Measurements from ENCODE around the gene TRIM47.

The TRIM47 gene, protein sequence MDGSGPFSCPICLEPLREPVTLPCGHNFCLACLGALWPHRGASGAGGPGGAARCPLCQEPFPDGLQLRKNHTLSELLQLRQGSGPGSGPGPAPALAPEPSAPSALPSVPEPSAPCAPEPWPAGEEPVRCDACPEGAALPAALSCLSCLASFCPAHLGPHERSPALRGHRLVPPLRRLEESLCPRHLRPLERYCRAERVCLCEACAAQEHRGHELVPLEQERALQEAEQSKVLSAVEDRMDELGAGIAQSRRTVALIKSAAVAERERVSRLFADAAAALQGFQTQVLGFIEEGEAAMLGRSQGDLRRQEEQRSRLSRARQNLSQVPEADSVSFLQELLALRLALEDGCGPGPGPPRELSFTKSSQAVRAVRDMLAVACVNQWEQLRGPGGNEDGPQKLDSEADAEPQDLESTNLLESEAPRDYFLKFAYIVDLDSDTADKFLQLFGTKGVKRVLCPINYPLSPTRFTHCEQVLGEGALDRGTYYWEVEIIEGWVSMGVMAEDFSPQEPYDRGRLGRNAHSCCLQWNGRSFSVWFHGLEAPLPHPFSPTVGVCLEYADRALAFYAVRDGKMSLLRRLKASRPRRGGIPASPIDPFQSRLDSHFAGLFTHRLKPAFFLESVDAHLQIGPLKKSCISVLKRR
- long read RNA-seq, donor 1, partial matches to known transcripts = 0 of 2 reads
- long read RNA-seq, donor 1, other reads (novel, unspliced or antisense) = 0 of 2 reads
- long read RNA-seq, donor 2, partial matches to known transcripts = 0 of 3 reads
- long read RNA-seq, donor 2, other reads (novel, unspliced or antisense) = 0 of 3 reads
- long read RNA-seq, donor 3, partial matches to known transcripts = 0 of 2 reads
- long read RNA-seq, donor 3, other reads (novel, unspliced or antisense) = 0 of 2 reads
- long read RNA-seq, donor 4 = 0 reads
- long read RNA-seq, donor 5, transcript TRIM47-201 (6 exons, 2,266 nt) = major isoform, 5 of 5 reads
- long read RNA-seq, donor 5, partial matches to known transcripts = 0 of 5 reads
- long read RNA-seq, donor 5, other reads (novel, unspliced or antisense) = 0 of 5 reads
- long read RNA-seq, donor 6, partial matches to known transcripts = 0 of 2 reads
- long read RNA-seq, donor 6, other reads (novel, unspliced or antisense) = 0 of 2 reads
- long read RNA-seq, donor 7 = 0 reads
- long read RNA-seq, donor 8, partial matches to known transcripts = 0 of 1 reads
- long read RNA-seq, donor 8, other reads (novel, unspliced or antisense) = 0 of 1 reads

DNA sequence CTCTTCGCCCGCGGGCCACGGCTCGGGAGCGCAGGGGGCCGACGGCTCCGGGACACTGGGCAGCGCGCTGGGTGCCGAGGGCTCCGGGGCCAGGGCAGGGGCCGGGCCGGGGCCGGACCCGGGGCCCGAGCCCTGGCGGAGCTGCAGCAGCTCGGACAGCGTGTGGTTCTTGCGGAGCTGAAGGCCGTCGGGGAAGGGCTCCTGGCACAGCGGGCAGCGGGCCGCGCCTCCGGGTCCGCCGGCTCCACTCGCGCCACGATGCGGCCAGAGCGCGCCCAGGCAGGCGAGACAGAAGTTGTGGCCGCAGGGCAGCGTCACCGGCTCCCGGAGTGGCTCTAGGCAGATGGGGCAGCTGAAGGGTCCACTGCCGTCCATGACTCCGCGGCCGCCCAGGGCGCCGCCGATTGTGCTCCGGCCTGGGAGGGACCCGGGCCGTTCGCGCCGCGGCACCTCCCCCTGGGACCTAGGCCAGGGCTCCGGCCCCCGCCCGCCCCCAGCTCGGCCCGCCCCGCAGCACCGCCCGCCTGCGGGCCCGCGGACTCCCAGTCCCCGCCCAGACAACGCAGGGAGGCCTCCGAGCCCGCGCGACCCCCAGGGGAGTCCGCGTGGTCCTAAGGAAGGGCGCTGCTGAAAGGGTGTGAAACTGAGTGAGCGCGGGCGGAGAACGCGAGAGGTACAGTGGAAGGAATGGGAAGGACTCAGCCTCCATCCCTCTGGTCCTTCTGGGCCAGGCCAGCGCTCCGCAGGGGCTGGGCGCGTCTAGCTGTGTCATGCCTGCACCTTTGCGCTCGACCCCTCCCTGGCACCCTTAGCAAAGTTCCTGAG lies at the start of gene TRIM47:
TRIM47 (minus strand) TSS at position 408 of the 825 bp plus-strand sequence; CDS start at position 375, 33 bp downstream.
- peak; percentile 65 for DNase-seq

DNA sequence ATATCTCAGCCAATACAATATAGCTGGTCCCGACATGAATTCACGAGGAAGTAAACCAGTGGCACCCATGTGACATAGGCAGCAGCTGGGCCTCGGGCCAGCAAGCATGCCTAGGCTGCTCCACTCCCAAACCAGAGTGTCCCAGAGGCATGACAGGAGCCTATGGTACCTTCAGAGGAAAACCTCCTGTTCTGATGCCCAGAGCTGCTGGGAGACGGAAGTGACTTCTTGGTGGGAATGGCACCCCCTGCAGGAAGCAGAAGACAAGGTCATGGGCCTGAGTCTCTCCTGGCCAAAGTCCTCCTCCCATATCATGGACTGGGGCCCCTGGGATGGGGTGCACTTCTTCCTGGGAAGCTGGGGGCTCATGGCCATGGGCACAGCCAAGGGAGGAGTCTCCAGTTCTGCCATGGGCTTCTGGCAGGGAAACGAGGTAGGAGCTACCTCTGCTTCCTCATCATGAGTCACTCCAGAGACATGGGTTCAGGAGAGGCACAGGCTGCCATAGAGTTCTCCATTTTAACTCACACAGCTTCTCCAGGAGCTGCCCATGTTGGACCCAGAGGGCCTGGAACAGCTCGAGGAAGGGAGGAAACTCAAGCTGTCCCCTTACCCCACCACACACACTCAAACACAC lies 49.0 kb upstream of the TRIM47 start:
- no peak for DNase-seq

DNA sequence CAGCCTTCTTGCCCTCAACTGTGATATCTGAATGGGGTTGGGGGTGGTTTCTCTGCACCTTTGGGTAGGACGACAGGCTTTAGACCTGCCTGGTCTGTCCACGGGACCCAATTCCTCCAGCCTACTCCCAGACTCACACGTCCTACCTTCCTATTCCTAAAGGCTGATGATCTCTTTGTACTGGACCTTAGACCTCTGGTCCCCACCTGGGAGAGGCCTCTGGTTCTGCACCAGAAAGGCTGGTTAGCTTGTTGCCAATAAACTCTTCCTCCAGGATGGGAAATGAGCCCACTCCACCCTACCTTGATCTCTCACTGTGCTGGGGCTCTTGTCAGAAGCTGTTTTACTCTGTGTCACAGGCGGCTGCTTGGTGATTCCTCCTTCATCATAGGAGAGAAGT lies 48.1 kb upstream of the TRIM47 start:
- DNase-seq = no peak

DNA sequence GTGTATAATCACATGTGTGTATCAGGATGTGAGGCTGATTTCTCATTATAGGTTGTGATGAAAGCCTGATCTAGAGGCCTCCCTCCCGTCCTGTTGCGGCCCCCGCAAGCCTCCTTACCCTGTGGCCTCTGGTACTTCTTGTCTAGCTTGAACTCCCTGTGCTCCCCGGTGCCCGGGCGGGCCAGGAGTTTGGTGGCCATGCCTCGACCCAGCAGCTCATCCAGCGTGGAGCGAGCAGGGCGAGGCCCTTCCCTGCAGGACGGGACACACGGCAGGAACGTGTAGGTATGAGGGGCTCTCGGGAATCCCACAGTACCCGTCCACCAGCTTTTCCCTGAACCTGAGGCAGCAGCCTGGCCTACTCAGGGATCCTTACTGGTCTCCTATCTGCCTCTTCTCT lies 47.5 kb upstream of the TRIM47 start:
- DNase-seq = no peak

DNA sequence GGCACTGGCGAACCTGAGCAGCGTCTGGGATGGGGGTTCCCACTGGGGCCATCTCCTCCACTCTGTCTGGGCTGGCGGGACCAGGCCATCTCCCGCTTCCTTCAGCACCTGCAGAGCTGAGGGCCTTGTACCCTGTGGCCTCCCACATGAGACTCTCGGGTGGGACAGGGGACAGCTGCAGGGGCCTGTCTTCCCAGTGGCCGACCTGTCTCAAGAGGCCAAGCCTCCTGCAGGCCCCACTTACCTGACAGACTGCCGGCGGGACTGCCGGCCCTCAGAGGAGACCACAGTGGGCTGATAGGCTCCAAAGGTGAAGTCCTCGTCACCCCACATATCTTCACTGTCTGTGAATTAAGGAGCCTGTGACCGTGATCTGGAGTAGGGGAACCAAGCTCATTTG lies 46.7 kb upstream of the TRIM47 start:
- no peak for DNase-seq

DNA sequence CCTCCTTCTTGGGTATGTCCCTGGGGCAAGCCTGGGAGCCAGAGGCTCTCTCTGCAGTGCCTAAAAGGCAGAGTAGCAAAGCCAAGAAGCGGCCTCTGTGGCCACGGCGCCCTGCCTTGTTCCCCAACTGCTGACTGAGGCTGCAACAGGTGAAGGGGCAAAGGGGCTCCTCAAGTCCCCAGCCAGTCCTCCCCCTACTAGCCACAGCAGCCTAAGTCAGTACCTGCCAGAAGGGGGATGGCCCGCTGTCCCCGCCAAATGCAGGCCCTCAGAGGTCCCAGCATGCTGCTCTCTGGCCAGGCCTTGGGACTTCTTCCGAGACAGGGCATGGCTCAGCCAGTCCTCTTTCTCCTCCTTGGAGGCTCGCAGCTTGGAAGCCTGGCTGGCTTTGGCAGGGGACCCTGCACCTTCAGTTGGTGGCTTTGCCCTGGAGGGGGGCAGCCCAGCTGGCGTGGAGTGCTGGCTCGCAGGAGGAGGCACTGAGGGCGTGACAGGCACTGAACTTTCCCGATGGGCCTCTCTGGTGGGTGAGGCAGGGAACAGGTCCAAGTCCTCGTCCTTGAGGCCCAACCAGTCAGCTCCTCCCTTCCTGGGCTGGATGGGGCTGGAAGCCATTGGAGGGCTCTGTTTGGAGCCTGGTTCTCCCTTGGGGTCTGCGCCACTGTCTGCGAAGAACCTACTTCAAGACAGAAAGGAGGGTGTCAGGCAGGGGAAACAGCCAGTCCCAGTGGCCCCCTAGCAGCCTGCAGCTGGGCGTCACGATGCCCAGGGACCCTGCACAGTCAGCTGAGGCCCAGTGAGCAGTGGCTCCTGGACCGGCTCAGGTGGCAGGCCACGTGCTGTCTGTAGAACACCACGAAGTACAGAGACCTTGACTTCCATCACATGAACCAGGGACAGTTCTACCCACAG lies 44.8 kb upstream of the TRIM47 start:
- no peak for DNase-seq

DNA sequence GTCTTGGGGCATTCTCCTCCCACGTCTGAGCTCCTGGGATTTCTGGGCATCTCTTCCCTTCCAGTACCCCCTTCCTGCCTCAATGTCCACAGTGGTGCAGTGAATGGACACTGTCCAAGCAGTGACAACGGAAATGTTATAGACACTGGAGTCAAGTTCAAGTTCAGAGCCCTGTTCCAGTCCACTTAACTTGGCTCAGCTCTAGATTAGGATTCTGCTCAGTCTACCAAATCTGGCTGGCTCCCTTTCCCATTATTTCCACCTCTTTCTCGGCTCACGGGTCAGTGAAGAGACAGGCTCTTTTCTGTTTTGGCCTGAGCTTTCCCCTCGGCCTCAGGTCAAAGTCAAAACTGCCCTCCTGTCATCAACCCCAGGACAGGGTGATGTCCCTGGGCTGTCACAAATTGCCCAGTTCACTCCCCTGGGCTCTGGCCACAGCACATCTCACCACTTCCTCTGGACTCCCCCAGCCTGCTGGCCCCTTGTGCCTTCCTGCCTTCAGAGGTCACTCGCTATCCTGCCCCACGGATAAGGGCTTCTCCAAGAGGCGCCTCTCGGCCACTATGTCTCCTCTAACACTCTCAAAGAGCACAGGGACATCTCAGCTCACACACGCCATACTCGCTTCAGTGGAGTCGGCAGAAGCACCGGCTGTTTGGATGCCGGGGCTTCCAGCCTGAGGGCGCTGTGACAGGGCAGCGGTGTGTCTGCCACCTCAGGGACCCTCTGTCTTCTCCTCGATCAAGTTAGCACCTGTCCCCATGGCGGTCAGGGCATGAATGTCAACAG lies 44.0 kb upstream of the TRIM47 start:
- DNase-seq = no peak

DNA sequence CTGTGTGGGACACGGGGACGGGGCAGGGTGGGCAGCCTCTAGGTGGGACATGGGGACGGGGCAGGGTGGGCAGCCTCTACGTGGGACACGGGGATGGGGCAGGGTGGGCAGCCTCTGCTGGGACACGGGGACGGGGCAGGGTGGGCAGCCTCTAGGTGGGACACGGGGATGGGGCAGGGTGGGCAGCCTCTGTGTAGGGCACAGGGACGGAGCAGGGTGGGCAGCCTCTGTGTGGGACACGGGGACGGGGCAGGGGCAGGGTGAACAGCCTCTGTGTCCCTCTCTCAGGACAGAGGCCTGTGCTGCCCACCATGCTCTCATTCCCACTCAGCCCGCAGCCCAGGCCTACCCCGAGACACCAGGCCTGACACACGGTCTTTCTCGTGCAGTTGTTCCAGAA lies 43.2 kb upstream of the TRIM47 start:
- no peak for DNase-seq

DNA sequence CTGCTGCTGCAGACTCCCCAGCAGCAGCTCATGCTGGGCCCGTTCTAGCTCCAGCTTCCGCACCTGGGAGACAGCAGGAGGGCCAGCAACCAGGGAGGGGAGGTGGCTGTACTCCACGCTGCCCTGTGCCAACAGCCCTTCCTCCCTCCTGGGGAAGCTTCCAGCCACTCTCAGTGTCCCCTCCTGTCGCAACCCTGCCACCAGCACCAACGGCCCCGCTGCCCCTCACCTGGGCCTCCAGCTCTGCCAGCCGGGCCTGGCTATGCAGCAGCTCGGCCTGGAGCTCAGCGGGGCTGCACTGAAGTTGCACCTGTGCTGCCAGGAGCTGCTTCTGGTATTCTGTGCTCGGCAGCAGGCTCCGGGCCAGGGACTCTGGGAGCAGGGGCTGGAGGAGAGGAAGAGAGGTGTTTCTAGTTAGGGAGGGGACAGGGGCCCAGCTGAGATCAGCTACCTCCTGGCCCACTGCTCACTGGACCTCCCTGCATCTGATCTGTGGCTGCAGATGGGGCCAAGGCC lies 41.7 kb upstream of the TRIM47 start:
- DNase-seq = no peak

DNA sequence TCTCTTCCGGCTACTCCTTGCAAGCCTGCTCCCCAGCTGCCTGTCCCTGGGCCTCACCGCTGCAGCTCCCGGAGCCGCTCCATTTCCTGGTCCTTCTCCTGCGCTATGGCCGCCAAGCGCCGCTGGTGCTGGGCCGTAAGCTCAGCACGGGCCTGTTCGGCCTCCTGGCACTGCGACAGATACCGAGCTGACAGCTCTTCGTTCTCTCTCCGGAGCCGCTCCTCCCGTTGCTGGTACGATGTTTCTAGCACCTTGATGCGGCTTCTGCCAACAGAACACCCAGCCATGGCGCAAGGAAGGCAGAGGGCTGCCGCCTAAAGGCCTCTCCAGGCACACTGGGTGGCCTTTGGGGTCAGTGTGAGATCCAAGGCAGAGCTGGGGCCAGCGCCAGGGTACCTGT lies 41.2 kb upstream of the TRIM47 start:
- DNase-seq = no peak

DNA sequence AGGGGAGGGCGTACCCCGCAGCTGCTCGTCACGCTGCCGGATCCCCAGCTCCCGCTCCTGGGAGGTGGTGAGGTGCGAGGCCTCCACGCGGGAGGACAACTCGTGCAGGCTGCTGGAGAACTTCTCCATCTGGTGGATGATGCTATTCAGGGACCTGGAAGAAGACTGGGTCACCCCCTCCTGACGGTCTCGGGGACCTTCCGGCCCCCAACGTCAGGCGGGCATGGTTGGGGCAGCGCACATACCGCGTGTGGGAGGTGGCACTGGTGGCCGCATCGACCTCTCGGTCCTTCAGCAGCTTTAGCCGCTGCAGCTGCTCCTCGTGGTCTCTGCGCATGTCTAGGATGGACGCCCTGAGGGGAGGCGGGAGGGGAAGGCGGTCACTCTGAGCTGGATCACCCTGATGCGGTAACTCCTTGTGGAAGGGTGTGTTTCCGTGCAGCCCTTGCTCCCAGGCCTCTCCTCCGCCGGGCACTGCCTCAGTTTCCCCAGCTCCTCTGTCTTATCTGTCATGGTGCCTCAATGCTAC lies 39.6 kb upstream of the TRIM47 start:
- DNase-seq = no peak

DNA sequence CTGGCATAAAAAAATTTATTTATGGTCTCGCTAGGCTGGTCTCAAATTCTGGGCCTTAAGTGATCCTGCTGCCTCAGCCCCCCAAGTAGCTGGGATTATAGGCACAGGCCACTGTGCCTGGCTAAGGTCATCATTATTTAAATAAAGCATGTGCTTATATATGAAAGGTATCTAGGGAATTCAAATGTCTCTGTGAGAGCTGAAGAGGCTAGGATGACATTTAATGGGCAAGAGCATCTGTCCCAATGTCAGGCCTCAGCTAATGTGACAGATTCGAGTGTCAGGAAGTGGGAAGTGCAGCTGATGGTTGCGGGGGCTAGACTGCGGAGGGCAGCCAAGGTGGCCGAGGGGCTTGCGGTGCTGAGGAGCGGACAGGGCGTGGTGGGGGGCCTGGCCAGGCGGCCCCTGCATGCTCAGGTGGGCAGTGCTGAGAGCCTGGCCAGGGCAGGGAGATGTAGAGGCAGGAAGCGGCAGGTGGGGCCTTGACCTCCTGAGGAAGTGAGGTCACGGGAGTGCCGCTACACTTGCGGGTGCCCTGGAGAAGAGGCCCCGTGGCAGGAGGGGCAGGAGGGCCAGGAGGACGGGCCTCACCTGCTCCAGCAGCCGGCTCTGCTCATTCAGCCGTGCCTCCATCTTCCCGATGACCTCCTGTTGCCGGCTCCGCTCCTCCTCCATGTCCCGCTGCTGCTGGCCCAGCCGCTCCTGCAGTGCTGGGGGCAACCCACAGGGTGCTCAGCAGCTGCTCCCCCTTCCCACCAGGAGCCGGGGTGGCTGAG lies 38.9 kb upstream of the TRIM47 start:
- DNase-seq = no peak

DNA sequence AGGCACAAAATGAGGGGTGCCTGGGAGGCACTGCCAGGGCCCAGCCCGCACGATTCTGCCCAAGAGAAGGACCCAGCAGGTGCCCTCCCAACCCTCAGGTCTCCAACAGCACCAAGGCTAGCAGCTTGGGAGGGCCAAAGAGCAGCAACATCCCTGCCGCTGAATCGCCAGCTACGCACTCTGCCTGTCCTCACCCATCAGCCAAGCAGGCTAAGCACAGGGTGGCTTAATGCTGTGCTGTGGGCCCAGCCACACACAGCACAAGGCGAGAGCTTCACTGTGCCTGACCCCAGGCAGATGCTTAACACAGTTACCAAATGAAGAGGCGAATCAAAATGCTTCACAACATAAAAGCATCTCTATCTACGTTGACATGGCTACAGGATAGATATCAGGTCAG lies 36.9 kb upstream of the TRIM47 start:
- DNase-seq = no peak

DNA sequence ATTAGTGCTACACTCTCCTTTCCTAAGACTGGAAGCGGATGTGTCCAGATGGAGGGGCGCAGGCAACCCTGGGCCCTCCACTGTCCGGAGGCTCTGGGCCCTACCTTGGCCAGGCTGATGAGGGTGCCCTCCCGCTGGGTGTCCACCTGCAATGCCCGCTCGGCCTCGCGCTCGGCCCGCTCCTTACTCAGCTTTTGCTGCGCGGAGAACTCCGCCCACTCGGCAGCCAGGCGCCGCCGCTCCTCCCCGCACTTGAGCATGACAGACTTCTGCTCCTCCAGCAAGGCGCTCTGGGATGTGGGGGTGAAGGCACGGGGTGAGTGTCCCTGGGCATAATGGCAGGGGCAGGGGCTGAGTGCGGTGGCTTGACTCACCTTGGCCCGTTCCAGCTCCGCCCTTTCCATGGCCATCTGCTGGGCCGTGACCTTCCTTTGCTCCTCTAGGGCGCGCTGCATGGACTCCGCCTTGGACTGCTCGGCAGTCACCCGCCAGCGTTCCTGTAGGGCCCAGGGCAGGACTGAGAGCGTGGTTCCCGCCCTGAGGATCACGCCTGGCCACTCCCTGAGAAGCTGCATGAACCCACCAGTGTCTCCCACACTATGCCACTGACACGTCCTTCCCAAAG lies 36.4 kb upstream of the TRIM47 start:
- no peak for DNase-seq

DNA sequence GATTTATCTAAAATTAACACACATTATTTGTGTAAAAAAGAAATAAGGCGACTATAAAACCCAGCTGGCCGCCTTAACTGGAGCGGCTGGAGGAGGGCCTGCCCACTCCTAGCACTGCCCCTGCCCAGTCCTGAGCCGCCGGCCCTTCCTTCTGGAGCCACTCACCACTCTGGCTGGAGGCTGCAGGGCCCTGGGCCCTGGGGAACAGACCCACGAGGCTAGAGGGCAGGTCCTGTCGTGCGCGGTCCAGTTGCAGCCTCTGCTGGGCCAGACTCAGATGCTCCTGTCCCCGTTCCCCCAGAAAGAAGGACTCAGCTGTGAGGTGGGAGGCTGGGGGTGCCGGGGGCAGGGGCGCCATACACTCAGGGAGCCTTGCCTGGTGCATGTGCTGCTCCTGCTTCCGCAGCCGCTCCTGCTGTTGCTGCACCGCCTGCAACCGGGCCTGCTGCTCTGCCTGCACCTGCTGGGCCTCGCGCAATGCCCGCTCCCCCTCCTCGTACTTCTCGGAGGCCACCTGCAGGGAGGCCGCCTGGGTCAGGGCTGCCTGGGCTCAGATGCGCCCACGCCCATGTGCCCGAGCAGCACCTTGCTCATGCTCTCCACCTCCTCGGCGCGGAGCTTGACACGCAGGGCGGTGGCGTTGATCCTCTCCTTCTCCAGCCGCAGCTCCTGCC lies 35.3 kb upstream of the TRIM47 start:
- DNase-seq = no peak

DNA sequence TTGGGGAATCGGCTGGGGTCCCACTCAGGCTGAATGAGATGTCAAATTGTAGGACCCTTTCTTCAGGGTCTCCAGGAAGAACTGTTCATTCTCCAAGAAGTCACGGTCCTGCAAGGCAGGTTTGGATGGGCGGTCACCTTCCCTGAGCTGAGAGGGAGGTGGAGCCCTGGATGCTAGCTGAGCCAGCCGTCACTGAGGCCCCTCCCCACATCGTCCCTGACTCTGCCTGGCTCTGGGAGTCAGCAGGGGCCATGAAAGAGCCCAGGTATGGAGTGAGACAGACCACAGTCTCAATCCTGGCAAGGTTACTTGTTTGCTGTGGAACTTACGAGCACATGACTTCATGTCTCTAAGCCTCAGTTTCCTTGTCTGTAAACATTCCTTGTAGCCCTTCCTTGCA lies 32.3 kb upstream of the TRIM47 start:
- no peak for DNase-seq

DNA sequence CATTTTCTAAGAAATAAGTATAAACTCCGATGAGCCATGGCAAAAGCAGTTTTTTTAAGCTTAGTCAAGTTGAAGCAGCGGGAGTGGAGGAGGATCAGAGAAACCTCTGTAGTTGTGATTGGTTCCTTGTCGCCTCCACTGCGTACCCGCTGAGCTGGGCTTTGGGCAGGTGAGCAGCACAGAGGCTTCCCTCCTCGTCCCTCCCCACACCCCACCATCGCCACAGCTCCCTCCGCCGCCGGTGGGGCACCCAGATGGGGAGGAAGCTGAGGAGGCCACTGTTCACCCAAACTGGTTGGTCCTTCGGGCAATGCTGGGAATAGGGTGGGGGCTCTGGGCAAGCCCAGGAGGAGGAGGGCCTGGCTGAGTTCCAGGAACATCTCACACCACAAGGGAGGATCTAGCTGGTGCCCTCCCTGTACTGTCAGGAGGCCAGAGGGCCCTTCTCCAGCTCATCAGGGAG lies 31.5 kb upstream of the TRIM47 start:
- no peak for DNase-seq

Data from right kidney (tissue), 9 donors.